Small intestine (tissue), 7 donors: ENCODE results near the gene CLIC3. TPM values are rescaled to one million over a fixed set of nuclear protein-coding genes. Genes with fewer than 3 reads are reported as not detected.

Source experiments
- DNase-seq, 2 donors: peaks; one replicate each; pipeline versions ENCODE4 v3.0.0 to v3.0.0-alpha.2; 2013
- FAIRE-seq: peaks from 2 replicates; lab custom pipeline; 2012; peaks lifted over from hg19 to GRCh38; lab: Jason Lieb, UNC
- H3K27ac ChIP-seq, 3 donors: one replicate each; pipeline ENCODE4 v1.5.1; 2013; ENCODE audit warnings: low read length in 2 of 3, mild to moderate bottlenecking in 2 of 3, control low read depth in 1 of 3, inconsistent platforms in 1 of 3, low read depth in 1 of 3, moderate library complexity in 1 of 3
- H3K27me3 ChIP-seq, 3 donors: one replicate each; pipeline ENCODE4 v1.6.1; 2013; ENCODE audit warnings: low read length in 3 of 3, inconsistent platforms in 1 of 3; ENCODE audit not compliant: control insufficient read depth in 3 of 3, insufficient read depth in 3 of 3
- H3K36me3 ChIP-seq, 3 donors: one replicate each; pipeline ENCODE4 v1.6.1; 2013; ENCODE audit warnings: low read length in 3 of 3, inconsistent platforms in 1 of 3, low read depth in 1 of 3, mild to moderate bottlenecking in 1 of 3, moderate library complexity in 1 of 3; ENCODE audit not compliant: control insufficient read depth in 3 of 3, insufficient read depth in 2 of 3
- H3K4me1 ChIP-seq, 3 donors: one replicate each; pipeline ENCODE4 v1.6.1; 2013; ENCODE audit warnings: low read length in 2 of 3, inconsistent platforms in 1 of 3, low read depth in 1 of 3, mild to moderate bottlenecking in 1 of 3, moderate library complexity in 1 of 3; ENCODE audit not compliant: control insufficient read depth in 3 of 3, insufficient read depth in 2 of 3
- H3K4me3 ChIP-seq, 3 donors: one replicate each; pipeline ENCODE4 v1.5.1; 2013; ENCODE audit warnings: low read length in 3 of 3, control low read depth in 1 of 3, inconsistent platforms in 1 of 3, low read depth in 1 of 3, mild to moderate bottlenecking in 1 of 3, moderate library complexity in 1 of 3
- H3K9me3 ChIP-seq, 2 donors: one replicate each; pipeline ENCODE4 v1.6.1; 2013; ENCODE audit warnings: low read depth in 1 of 2, low read length in 1 of 2; ENCODE audit not compliant: control insufficient read depth in 2 of 2, insufficient read depth in 1 of 2
- WGBS, 3 donors: extraction: QIAGEN DNeasy Blood & Tissue Kit; methylation state at CpG; one replicate each; pipeline ENCODE4 v1.1.7; 2013; 5-methylcytosine and 5-hydroxymethylcytosine counted together
- polyA plus RNA-seq, 4 donors: library from polyadenylated mRNA; stranded (reverse) in 3 of 4; unstranded in 1 of 4; fragments of 200-250 nt in 3 of 4; fragments of 120-200 nt in 1 of 4; gene quantifications; one replicate each; pipeline versions ENCODE4 v1.2.1 to v1.2.3, GENCODE V29; 2013
- donor health status: healthy with polysubstance abuse.
- donor health status: control.
- donor health status: control.
- donor health status: Bipolar disorder and iron deficiency.
- donor health status: healthy.

The CLIC3 gene
- polyA plus RNA-seq, 4 donors, result 0.81 to 6.2 (median 1.4) TPM; not detected in 1

DNA sequence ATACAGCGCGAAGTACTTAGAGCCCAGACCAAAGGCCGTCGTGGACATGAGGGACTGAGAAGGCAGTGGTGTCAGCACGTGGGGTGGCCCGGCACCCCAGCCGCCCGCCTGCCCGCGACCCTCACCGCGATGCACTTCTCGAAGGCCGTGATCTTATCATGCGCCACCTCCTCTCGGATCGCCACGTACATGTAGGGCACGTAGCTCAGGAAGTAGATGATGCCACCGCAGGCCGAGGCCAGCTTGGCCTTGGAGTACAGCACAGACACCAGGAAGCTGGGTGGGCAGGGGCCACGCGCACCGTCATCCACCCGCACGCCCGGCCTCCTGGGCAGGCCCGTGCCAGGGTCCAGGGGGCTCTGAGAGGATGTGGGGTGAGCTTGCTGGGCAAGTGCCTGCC lies 20.7 kb upstream of the CLIC3 start:
- peaks cover 0 to 8% (median 3%) of the 10 kb centered on the region in 3 donors for H3K4me1 ChIP-seq
- FAIRE-seq (no peak), DNase-seq (no peak)
- no peak overlapping the region for H3K27ac ChIP-seq
- peaks cover 2 to 71% (median 3%) of the 10 kb centered on the region in 3 donors for H3K36me3 ChIP-seq
- 97 to 99% (median 98%) methylated on average over 28 of the region's 28 CpGs for WGBS, 3 donors
- no peaks in the 10 kb centered on the region for H3K27me3 ChIP-seq
- peaks cover 0 to 4% of the 10 kb centered on the region in 2 donors for H3K9me3 ChIP-seq
- no peak overlapping the region for H3K4me3 ChIP-seq

DNA sequence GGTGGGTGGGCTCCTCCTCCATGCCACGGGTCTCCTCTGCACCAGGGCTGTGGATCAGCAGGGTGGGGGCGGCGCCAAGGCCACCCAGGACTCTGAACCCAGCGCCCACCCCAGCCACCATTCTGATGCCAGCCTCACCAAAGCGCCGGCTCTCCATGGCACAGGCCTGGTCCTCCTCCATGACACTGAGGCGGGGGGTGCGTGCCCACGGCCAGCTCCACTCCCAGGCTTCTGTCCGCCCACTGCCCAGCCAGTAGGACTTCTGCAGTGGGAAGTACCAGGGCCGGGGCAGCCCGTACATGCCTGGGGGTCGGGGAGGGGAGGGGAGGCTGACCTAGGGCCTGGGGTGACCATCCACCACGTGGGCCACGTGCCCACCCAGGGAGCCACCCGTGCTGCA lies 20.1 kb upstream of the CLIC3 start:
- no peaks in the 10 kb centered on the region for H3K27me3 ChIP-seq
- H3K27ac ChIP-seq, result no peak overlapping the region
- WGBS, 3 donors, result 96 to 97% (median 97%) methylated on average over 13 to 16 of the region's 16 CpGs
- peaks cover 0 to 4% (median 0%) of the 10 kb centered on the region in 3 donors for H3K4me1 ChIP-seq
- FAIRE-seq, result no peak
- H3K9me3 ChIP-seq, result peaks cover 0 to 4% of the 10 kb centered on the region in 2 donors
- H3K4me3 ChIP-seq, result no peak overlapping the region
- H3K36me3 ChIP-seq, result peaks cover 2 to 75% (median 3%) of the 10 kb centered on the region in 3 donors
- DNase-seq, result no peak

DNA sequence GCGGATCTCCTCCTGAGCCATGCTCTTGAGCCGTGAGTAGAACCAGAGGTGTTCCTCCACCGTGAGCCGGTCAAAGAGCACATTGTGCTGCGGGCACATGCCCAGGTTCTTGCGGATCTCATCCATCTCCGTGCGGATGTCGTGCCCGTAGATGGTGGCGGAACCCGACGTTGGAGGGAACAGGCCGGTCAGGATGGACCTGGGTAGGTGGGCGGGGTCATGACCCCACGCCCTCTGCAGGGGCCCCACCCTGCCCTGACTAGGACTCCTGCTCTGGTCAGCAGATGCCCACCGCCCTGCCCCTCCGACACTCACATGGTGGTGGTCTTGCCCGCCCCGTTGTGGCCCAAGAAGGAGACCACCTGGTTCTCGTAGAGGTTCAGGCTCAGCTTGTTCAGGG lies 19.6 kb upstream of the CLIC3 start:
- Histone ChIP-seq H3K36me3 (peaks cover 2 to 79% (median 7%) of the 10 kb centered on the region in 3 donors), H3K27ac (no peak overlapping the region), H3K27me3 (no peaks in the 10 kb centered on the region), H3K4me1 (no peaks in the 10 kb centered on the region), H3K4me3 (no peak overlapping the region), H3K9me3 (peaks cover 0 to 4% of the 10 kb centered on the region in 2 donors)
- no peak for FAIRE-seq
- DNase-seq, result no peak
- WGBS, 3 donors, result 95 to 96% (median 96%) methylated on average over 15 to 21 of the region's 21 CpGs

DNA sequence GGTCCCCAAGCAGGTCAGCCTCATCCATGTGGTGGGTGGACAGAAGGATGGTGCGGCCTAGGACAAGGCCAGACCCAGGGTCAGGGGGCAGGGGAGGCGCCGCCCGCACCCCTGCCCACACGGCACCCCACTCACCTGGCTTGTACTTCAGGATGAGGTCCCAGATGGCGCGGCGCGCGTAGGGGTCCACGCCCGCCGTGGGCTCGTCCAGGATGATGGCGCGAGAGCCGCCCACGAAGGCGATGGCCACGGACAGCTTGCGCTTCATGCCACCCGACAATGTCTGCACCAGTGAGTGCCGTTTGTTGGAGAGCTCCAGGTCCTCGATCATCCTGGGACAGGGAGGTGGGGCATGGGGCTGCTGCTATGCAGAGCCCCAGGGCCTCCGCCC lies 19.2 kb upstream of the CLIC3 start:
- H3K4me1 ChIP-seq, result no peaks in the 10 kb centered on the region
- WGBS, 3 donors, result 95 to 98% (median 98%) methylated on average over 14 to 25 of the region's 25 CpGs
- peaks cover 0 to 4% of the 10 kb centered on the region in 2 donors for H3K9me3 ChIP-seq
- peaks cover 2 to 78% (median 7%) of the 10 kb centered on the region in 3 donors for H3K36me3 ChIP-seq
- H3K27ac ChIP-seq, result no peak overlapping the region
- H3K27me3 ChIP-seq, result no peaks in the 10 kb centered on the region
- FAIRE-seq (no peak), DNase-seq (no peak)
- H3K4me3 ChIP-seq, result no peak overlapping the region

GRCh38 chr9:137014776-137015539 lies 18.6 kb upstream of the CLIC3 start:
- H3K9me3 ChIP-seq, result peaks cover 0 to 4% of the 10 kb centered on the region in 2 donors
- 94 to 96% (median 95%) methylated on average over 32 to 36 of the region's 36 CpGs for WGBS, 3 donors
- H3K27ac ChIP-seq, result no peak overlapping the region
- H3K36me3 ChIP-seq, result peaks cover 2 to 78% (median 7%) of the 10 kb centered on the region in 3 donors
- H3K4me1 ChIP-seq, result no peaks in the 10 kb centered on the region
- DNase-seq (no peak), FAIRE-seq (no peak)
- H3K27me3 ChIP-seq, result no peaks in the 10 kb centered on the region
- H3K4me3 ChIP-seq, result no peak overlapping the region

DNA sequence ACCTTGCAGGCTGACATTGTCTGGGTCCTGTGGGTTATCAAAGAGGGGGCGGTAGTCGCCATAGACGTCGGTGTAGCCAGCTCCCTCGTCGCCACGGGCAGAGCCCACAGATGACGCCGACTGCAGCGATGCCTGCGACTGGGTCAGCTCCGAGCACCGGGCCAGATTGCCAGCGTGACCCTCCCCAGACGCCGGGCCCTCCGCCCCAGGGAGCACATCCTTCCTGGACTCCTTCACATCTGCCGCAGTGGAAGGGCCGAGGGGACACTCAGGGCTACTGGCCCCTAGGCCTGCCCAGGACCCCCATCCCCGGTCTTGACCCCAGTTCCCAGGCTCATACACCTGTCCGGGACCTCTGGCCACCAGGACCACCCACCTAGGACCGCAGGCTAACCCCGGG lies 17.8 kb upstream of the CLIC3 start:
- Histone ChIP-seq H3K27me3 (no peaks in the 10 kb centered on the region), H3K9me3 (peaks cover 0 to 4% of the 10 kb centered on the region in 2 donors), H3K36me3 (peaks cover 2 to 81% (median 7%) of the 10 kb centered on the region in 3 donors), H3K4me1 (no peaks in the 10 kb centered on the region), H3K4me3 (no peak overlapping the region), H3K27ac (no peak overlapping the region)
- 88 to 93% (median 91%) methylated on average over 19 to 23 of the region's 23 CpGs for WGBS, 3 donors
- DNase-seq (no peak), FAIRE-seq (no peak)

DNA sequence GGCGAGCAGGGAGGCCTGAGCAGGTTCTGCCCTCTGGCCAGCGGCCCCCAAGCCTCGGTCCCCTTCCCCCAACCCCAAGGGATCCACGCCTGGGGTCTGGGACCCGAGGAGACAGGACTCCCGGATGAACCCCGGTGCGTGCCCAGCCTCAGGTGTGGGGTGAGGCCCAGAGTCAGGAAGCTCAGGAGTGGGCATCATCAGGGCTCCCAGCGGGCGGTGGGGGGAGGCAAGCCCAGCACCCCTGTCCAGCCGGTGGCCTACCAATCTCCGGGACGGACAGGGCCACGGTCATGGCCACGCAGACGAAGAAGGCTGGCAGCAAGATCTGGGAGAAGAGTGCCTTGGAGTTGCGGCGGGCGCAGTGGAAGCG lies 17.2 kb upstream of the CLIC3 start:
- FAIRE-seq (no peak), DNase-seq (no peak)
- Histone ChIP-seq H3K27ac (no peak overlapping the region), H3K9me3 (peaks cover 0 to 4% of the 10 kb centered on the region in 2 donors), H3K36me3 (peaks cover 2 to 78% (median 7%) of the 10 kb centered on the region in 3 donors), H3K4me3 (no peak overlapping the region), H3K27me3 (no peaks in the 10 kb centered on the region), H3K4me1 (no peaks in the 10 kb centered on the region)
- 94 to 96% (median 94%) methylated on average over 11 to 20 of the region's 20 CpGs for WGBS, 3 donors

- Histone ChIP-seq H3K9me3 (peaks cover 0 to 4% of the 10 kb centered on the region in 2 donors), H3K4me1 (no peaks in the 10 kb centered on the region), H3K27ac (no peak overlapping the region), H3K4me3 (no peak overlapping the region), H3K36me3 (peaks cover 2 to 79% (median 7%) of the 10 kb centered on the region in 3 donors), H3K27me3 (no peaks in the 10 kb centered on the region)
- WGBS, 3 donors, result 90 to 96% (median 96%) methylated on average over 37 to 67 of the region's 67 CpGs
- DNase-seq (no peak), FAIRE-seq (no peak)
These were observed 16.6 kb upstream of the CLIC3 start for GRCh38 chr9:137012694-137013570.
